NCI-H345 treated with DMSO at 0.1 percent for 48 hours (cell line): Measurements from ENCODE around the gene ITFG1.

Experiments used
- DNase-seq: peaks from one replicate; lab custom pipeline; 2025; ENCODE audit not compliant: unreplicated experiment; lab: John Stamatoyannopoulos, UW

Gene ITFG1

DNA sequence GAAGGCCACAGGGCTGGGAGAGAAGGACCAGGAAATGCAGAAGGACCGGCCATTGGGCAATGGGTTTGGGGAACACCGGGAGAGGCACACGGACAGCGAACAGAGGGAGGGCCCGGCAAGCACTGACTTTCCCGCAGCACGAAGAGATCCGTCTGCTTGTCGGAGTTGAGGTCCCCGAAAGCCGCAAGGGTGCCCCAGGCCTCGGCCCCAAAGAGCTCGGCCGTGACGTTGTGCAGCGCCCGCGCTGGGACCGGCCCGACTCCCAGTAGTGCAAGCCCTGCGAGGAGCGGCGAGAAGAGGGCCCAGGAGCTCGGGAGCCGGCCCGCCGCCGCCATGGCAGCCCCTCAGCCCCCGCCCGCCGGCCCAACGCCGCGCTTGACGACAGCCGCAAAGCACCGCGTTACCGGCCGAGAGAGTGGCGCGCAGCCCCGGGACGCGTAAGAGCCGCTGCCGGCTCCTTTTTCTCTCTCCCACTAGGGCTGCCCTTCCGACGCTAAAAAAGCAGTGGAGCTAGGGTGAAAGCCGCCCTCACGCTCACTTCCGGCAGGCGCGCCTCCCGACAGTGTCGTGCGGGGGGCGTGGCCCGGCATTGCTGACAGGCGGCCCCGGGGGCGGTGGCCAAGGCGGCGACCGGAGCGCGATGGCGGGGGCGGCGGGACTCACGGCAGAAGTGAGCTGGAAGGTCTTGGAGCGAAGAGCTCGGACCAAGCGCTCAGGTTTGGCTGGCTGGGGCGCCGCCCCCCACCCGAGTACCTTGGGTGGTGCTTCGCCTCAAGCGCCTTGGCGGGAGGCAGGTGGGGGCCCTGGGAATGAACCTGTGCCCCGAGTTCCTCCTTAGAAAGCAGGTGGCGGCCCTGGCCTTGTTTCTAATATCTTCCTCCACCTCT is at the start of gene ITFG1, which contains the start of gene PHKB:
ITFG1 (minus strand) TSS at position 353 of the 887 bp plus-strand sequence; CDS start at position 335, 18 bp downstream.
PHKB (plus strand) TSS at position 621 of the 887 bp plus-strand sequence; CDS start at position 641, 20 bp downstream.
- peak; percentile 54 for DNase-seq

DNA sequence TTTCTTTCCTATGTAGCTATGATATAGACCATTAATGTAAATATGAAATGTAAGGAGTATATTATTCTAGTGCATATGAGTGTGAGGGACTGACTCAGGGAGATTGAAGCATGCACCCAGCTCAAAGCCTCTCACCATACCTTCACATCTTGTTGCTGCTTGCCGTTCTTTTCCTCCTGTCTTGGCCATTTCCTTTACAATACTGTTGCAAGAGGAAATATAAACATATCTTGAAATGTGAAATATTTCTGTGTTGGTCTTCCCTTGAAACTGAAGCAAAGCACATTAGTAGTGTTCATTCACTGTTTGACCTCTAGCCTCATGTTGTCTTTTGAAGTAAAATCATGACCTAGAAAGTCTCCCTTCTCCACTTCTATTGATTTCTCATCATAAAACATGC is 46.8 kb upstream of the ITFG1 start:
- DNase-seq = no peak

DNA sequence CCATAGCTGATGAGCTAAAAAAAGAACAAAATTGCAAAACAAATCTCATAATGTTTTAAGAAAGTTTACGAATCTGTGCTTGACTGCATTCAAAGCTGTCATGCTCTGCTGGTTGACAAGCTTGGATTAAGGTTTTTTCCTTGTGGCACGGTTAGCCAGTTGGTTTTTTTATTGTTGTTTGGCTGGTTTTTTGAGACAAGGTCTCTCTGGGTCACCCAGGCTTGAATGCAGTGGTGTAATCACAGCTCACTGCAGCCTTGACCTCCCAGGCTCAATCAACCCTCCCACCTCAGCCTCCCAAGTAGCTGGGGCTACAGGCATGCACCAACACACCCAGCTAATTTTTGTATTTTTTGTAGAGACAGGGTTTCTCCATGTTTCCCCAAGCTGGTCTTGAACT is 45.9 kb upstream of the ITFG1 start:
- DNase-seq = no peak

DNA sequence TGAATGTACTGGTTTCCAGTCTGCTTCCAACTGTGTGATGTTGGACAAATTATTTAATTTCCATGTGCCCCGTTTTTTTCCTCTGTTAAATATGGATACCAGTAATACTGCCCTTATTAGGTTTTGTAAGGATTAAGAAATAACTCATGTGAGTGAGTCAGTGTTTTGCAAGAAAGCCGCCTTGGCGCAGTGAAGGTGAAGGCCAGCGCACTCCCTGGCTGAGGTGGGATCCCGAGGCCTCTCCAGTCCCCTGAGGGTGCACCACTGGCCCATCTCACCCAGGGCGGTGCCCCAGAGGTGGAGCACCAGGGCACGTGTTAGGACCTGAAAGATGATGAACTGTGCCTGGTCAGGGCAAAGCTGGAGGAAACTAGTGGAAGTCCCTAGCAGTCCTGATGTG is 43.7 kb upstream of the ITFG1 start:
- DNase-seq = no peak

DNA sequence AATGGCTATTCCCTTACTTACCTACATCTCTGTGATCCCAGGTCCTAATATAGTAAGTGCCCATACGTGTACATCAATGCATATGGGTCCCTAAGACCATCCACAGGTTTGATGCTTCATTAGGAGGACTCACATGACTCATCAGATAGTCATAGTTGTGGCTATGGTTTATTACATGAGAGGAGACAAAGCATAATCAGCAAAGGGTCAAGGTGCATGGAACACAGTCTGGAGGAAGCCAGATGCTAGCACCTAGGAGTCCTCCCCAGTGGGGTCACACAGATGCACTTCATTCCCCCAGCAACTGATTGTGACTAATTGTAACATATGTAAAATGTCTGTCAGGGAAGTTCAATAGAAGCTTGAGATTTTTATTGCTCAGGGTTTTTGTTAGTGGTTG is 43.1 kb upstream of the ITFG1 start:
- DNase-seq = no peak

DNA sequence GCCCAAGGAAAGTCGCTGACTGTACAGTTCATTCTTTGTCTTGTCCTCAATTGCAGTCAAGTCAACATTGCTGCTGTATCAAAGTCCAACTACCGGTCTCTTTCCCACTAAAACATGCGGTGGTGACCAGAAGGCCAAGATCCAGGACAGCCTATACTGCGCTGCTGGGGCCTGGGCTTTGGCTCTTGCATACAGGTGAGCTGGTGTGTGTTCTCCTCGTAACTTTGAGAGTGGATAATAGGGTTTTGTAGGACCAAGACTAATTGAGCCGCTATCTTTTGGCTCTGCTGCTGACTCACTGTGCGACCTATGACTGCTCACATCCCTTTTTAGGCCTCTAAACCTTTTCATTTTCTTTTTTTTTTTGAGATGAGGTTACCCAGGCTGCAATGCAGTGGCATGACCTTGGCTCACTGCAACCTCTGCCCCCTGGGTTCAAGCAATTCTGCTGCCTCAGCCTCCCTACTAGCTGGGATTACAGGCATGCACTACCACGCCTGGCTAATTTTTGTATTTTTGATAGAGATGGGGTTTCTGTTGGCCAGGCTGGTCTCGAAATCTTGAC is 38.9 kb upstream of the ITFG1 start:
- no peak for DNase-seq

DNA sequence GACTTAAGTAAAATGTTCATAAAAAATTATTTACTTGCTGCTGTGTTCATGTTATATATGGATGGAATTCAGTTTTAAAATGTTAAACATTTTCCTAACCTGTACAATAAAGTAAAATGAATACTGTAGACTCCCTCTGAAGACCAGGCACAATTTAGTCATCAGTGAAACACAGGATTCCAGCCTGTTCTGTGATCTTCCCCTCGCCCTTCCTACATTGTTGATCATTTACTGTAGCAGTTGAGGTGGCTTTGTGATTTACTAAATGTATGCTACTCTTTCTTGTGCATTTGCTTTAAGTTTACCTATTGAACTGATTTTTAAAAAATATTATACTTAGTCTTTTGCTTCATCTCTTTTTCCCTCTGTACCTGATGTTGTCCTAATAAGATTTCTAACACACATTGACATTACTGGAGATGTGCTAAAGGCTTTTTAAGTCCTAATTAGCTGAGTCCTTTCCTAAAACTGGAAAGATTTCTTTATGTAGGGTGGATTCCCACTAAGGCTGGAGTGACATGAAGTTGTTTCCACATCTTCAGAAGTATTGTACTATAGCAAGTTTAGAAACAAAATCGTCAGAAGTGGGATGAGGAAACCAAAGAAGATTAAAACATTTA is 38.3 kb upstream of the ITFG1 start:
- no peak for DNase-seq

DNA sequence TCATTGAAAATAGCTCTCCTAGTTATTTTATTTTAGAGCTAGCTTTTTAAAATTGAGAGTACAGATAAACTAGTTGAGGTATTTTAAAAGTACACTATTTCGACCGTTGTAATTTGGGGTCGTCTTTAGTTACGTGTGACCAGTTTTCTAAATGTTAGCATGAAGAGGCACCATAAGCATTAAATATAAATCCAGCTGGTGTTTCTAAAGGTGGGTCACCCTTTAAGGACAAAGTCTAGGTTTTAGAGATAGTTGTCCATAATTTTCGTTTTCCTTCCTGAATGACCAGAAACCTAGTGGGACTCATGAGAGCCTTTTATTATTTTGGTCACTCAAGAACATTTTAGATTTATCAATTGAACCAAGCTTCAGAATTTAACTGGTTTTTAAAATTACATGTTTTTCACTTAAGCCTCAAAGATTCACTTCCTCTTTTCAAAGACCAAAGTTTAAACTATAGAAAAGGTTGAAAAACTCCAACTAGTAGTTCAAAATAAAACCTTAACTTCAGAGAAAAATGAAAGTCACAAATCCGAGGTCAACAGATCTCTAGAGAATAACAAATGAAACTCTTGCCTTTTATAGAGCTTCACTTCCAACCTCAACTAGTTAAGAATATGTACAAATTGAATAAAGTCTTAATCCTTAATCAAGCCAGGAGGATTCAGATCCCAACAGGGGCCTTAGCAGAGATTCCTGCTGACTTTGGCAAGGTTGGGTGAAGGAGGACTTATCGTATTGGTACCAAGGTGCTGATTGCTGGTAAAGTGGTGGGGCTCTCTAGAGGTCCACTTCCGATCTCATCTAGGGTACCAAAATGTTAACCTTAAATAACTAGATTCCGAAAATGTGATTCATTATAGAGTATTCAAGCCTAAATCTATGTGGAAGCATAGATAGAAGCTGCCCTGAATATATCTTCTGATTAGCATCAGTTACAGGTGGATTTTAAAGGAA is 32.8 kb upstream of the ITFG1 start:
- DNase-seq = no peak

DNA sequence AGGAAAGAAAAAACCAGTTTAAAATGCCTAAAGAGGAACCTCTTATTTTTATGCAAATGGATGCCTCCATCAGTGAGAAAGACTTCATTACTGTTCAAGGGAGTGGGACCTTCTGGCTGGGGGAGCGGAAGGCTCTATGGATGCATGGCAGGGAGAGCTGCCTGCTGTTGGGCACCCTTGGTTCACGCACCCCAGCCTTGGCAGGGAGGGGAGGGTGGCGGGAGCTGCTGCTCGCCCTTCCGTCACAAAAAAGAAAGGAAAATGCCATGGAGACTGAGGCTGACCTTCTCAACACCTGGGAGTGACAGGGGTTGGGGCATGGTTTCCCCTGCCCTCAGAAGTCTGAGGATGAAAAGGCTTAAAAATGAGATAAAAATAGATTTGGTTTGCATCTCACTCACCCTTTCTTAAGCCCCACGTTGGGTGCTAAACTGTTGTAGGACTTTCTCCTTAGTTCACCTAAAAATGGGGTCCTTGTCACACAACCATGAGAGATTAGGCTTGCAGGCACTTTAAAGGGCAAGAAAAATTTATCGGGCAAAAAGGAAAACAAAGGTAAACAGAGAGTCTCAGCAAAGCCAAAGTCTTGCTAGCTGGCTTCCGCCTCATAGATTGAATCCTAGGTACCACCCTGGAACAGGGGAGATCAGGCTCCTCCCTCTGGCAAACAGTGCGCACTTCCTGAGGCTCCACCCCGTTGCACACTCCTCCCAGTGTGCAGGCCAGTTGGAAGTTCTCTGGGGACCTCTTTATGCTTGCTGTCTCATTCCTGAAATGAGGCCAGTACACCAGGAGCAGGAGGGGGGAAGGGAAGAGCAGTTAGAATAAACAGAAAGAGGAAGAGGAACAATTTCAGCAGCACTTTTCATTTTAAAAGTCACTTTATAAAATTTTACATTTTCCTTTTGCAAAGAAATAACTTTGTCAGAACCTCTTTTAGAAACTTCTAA is 31.8 kb upstream of the ITFG1 start:
- DNase-seq = no peak

DNA sequence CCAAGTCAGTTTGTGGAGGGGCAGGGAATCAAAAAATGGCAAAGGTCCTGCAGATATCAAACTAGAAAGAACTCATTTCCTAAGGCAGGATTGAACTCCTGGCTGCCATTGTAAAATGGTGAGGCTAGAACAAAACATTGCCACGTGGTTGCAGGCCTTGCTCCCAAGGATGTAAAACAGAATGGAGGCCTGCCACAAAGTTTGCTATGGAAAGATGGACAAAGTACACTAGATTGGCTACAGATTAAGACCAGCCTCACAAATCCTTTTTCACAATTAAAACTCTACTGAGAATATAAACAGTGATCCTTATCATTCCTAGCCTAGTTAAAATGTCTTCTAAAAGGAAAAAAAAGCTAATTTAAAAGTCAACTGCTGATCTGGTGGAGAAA is 31.2 kb upstream of the ITFG1 start:
- no peak for DNase-seq

DNA sequence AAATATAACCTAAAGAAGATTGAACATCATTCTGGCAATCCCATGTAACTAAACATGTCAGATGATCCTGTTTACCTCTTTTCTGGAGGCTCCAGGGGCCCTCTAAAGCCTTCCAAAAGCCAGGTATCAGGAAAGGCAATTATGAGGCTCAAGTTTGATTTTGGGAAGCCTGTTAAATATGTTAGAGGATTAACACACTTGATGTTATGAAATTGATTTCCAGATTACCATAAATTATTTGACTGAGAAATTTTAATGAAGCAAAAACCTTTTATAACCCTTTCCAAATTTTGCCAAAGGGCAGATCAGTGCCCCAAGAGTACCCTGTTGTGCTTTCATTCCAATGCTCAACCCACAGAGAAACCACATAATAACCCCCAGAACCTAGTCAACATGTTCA is 29.6 kb upstream of the ITFG1 start:
- DNase-seq = no peak

DNA sequence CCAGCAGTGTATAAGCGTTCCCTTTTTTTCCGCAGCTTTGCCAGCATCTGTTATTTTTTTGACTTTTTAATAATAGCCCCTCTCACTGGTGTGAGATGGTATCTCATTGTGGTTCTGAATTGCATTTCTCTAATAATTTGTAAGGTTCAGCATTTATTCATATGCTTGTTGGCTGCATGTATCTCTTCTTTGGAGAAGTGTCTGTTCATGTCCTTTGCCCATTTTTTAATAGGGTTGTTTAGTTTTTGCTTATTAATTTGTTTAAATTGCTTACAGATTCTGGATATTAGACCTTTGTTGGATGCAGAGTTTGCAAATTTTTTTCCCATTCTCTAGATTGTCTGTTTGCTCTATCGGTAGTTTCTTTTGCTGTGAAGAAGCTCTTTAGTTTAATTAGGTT is 27.2 kb upstream of the ITFG1 start:
- no peak for DNase-seq

DNA sequence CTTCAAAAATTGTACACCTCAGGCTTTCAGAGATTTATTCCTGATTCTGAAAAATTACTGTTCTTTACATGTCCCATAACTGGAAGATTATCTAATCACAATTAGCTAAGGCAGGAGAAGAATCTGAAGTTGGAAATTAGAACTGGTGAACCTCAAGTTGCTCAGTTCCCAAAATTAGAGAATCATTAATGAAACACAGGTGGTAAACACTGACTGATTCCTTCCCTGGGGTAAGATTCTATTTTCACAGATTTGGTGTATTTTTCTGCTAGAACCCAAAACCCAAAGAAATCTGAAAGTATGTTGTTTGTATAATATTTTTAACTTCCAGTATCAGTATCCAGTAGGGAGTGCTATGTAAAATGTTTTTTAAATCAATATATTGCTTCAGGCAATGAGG is 26.0 kb upstream of the ITFG1 start:
- DNase-seq = no peak

DNA sequence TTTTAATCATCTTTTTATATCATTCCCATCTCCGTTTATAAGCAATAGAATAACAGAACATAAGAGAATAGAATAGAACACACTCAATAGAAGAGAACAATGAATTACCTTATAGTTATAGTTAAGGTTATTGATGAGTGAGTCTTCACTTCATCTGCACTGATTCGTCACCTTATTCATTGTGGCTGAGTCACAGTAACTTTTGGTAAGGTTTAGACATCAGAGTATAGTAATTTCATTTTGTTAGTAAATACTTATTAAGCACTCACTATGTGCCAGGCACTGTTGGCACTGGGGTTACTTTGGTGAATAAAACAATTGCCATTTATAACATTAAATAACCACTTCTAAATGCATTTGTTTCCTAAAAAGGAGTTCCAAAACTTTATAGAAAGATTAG is 22.8 kb upstream of the ITFG1 start:
- no peak for DNase-seq

DNA sequence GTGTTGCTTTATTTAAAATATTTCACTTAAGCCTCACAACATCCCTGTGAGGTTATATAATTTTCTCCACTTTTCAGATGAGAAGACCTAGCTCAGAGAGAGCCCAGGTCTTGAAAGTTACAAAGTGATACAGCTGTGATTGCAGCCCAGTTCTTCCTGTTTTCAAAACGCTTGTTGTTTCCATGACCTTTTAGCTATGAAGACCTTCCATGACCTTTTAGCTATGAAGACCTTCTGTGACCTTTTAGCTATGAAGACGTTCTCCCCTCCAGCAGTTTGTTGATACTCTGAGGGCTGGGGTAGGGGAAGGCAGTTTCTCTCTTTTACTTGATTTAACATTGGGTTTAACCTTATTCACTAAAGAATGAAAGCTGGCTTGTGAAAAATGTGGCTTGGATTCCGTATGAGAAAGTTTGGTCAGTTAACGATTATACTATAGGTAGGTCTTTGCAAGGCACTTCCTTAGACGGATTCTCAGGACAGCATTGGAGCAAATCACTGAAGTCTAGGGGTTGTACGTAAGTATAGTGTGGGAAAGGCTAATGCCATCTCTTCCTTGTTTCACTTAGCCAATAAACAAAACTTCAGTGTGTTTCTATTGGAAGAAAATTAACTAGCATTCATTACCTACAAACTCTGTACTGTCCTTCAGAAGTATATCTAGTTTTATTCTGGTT is 21.0 kb upstream of the ITFG1 start:
- DNase-seq = no peak

DNA sequence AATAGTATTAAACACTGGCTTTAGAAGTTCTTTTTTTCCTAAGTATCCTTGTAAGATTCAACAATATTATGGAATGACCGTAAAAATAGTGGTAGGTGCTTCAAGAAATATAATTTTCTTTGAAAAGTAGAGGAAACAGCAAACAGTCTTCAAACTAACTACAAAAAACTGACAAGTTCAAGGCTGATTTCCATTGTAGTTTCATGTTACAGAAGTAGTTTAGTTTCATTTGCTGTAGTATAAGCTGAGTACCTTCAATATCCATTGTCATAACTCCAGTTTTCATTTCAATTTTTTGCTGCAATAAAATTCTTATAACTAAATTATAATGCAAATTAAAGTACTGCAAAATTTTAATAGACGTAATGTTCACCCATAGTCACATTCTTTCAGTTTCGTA is 19.5 kb upstream of the ITFG1 start:
- DNase-seq = no peak

DNA sequence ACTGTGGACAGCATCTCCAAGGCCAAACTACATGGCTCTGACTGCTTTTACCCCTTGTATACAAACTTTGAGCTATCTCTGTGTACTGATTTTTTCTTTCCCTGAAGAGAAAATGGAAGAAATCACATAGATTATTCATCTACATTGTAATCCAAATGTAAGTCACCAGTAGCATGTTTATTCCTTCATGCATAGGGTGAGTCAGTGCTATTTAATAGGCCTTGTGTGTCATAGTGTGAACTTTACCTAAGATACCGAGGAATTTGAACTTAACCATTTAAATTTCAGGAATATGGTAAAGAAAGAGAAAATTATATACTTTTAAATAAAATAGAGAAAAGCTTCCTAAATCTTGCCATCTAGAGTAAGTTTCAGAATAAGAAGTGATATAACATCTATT is 16.8 kb upstream of the ITFG1 start:
- no peak for DNase-seq

DNA sequence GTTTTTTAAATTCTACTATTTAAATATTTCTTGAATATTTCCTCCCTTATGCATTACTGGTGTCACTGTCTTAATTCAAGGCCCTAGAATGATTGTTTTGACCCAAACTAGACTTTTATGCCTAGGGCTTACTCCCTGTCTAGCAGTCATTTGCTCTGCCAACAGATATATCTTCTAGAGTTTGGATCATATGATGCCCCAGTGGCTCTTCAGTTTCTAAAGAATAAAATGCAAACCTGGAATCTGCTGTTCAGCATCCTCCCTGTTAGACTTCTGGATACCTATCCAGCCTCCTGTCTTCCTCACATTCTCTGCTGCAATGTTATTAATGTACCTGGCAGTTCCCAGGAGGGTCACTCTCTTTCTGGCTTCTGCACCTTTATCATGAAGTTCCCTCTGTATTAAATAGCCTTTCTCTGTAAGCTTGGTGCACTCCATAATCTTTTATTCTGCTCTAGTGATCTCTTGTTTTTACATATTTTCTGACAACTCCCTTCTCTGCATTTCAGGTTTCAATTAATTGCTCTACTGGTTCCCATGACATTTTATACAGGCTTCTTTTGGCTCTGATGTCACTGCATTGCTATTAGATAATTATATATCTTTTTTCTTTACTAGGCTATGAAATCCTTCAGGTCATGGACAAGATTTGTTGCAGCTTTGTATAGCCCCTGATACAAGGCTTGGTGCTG is 15.9 kb upstream of the ITFG1 start:
- no peak for DNase-seq

DNA sequence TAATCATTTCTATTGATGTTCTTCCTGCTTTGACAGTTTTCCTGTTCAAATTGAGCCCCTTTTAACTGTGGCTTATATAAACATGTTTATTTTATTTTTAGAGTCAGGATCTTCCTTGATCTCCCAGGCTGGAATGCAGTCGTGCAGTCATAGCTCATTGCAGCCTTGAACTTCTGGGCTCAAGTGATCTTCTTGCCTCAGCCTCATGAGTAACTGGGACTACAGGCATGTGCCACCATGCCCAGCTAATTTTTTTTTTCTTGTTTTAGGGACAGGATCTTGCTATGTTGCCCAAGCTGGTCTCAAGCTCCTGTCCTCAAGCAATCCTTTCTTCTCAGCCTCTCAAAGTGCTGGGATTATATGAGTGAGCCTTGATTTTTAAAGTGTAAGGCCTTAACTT is 14.9 kb upstream of the ITFG1 start:
- DNase-seq = no peak
